DND-41 (cell line): ENCODE measurements around the gene SLC26A11.

Experiments
- ATAC-seq: fragments of 200-7000 bp; cut with Tn5 transposase; 3 replicates; pipeline ENCODE4 v1.9.1; 2021; ENCODE audit warnings: low read depth; ENCODE audit not compliant: insufficient read depth
- DNase-seq: peaks from one replicate; pipeline ENCODE4 v3.0.0-alpha.2; 2020
- H2AFZ ChIP-seq: 2 replicates; pipeline ENCODE4 v1.6.0; 2012; ENCODE audit warnings: low read depth, low read length
- H3K27ac ChIP-seq: 2 replicates; pipeline ENCODE4 v1.5.1; 2012; ENCODE audit warnings: low read length, inconsistent platforms
- H3K27me3 ChIP-seq: fragments of 200-600 bp; sonication (generic); 2 replicates; pipeline ENCODE4 v1.6.0; 2012; ENCODE audit warnings: low read length, mild to moderate bottlenecking, inconsistent platforms; ENCODE audit not compliant: insufficient read depth, poor library complexity
- H3K36me3 ChIP-seq: 2 replicates; pipeline ENCODE4 v1.5.1; 2012; ENCODE audit warnings: low read length, inconsistent platforms; ENCODE audit not compliant: insufficient read depth
- H3K4me1 ChIP-seq: 2 replicates; pipeline ENCODE4 v1.5.1; 2012; ENCODE audit warnings: mild to moderate bottlenecking, low read length; ENCODE audit not compliant: insufficient read depth
- H3K4me2 ChIP-seq: 2 replicates; pipeline ENCODE4 v1.6.0; 2012; ENCODE audit warnings: mild to moderate bottlenecking, moderate library complexity, low read length, inconsistent platforms; ENCODE audit not compliant: insufficient read depth
- H3K4me3 ChIP-seq, 2 experiments: fragments of 200-600 bp in 1 of 2; shearing (Covaris generic) in 1 of 2; 2 replicates each; pipeline ENCODE4 v1.5.1; 2012 to 2016; ENCODE audit warnings: inconsistent platforms in 2 of 2, low read length in 2 of 2, mild to moderate bottlenecking in 2 of 2, low read depth in 1 of 2, moderate library complexity in 1 of 2
- H3K79me2 ChIP-seq: 2 replicates; pipeline ENCODE4 v1.6.0; 2012; ENCODE audit warnings: low read length, inconsistent platforms; ENCODE audit not compliant: insufficient read depth
- H3K9ac ChIP-seq: 2 replicates; pipeline ENCODE4 v1.6.0; 2012; ENCODE audit warnings: low read depth, mild to moderate bottlenecking, inconsistent platforms, low read length, moderate library complexity
- H3K9me3 ChIP-seq: 2 replicates; pipeline ENCODE4 v1.5.1; 2012; ENCODE audit warnings: low read length, moderate library complexity, mild to moderate bottlenecking, inconsistent platforms; ENCODE audit not compliant: insufficient read depth, severe bottlenecking
- H4K20me1 ChIP-seq: 2 replicates; pipeline ENCODE4 v1.6.0; 2012; ENCODE audit warnings: low read length; ENCODE audit not compliant: insufficient read depth
- EZH2 ChIP-seq: IDR thresholded peaks from 3 replicates; pipeline ENCODE4 v1.6.1; 2012; ENCODE audit warnings: borderline replicate concordance, low read depth, mild to moderate bottlenecking, moderate library complexity, low read length, inconsistent platforms; ENCODE audit not compliant: severe bottlenecking
- TF ChIP-seq, protein P1 (sequence below): IDR thresholded peaks from 2 replicates; pipeline ENCODE4 v1.5.1; 2012; ENCODE audit warnings: borderline replicate concordance, low read length, moderate library complexity, mild to moderate bottlenecking; ENCODE audit not compliant: poor library complexity, severe bottlenecking; ENCODE audit errors: extremely low read depth

Gene SLC26A11

GRCh38 chr17:80214878-80215210, 5.4 kb upstream of the SLC26A11 start:
- Histone ChIP-seq H3K27ac (no peak overlapping the region), H3K9me3 (no peaks in the 10 kb centered on the region), H3K4me2 (no peak overlapping the region), H4K20me1 (peaks cover 26% of the 10 kb centered on the region), H3K27me3 (no peaks in the 10 kb centered on the region), H3K36me3 (no peaks in the 10 kb centered on the region), H3K4me1 (peaks cover 17% of the 10 kb centered on the region), H2AFZ (no peak overlapping the region), H3K4me3 (no peak overlapping the region), H3K79me2 (no peaks in the 10 kb centered on the region), H3K9ac (no peak overlapping the region)
- no peak for ATAC-seq
- no peak for TF ChIP-seq EZH2
- TF ChIP-seq, protein P1, sequence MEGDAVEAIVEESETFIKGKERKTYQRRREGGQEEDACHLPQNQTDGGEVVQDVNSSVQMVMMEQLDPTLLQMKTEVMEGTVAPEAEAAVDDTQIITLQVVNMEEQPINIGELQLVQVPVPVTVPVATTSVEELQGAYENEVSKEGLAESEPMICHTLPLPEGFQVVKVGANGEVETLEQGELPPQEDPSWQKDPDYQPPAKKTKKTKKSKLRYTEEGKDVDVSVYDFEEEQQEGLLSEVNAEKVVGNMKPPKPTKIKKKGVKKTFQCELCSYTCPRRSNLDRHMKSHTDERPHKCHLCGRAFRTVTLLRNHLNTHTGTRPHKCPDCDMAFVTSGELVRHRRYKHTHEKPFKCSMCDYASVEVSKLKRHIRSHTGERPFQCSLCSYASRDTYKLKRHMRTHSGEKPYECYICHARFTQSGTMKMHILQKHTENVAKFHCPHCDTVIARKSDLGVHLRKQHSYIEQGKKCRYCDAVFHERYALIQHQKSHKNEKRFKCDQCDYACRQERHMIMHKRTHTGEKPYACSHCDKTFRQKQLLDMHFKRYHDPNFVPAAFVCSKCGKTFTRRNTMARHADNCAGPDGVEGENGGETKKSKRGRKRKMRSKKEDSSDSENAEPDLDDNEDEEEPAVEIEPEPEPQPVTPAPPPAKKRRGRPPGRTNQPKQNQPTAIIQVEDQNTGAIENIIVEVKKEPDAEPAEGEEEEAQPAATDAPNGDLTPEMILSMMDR, result no peak
- no peak for DNase-seq

DNA sequence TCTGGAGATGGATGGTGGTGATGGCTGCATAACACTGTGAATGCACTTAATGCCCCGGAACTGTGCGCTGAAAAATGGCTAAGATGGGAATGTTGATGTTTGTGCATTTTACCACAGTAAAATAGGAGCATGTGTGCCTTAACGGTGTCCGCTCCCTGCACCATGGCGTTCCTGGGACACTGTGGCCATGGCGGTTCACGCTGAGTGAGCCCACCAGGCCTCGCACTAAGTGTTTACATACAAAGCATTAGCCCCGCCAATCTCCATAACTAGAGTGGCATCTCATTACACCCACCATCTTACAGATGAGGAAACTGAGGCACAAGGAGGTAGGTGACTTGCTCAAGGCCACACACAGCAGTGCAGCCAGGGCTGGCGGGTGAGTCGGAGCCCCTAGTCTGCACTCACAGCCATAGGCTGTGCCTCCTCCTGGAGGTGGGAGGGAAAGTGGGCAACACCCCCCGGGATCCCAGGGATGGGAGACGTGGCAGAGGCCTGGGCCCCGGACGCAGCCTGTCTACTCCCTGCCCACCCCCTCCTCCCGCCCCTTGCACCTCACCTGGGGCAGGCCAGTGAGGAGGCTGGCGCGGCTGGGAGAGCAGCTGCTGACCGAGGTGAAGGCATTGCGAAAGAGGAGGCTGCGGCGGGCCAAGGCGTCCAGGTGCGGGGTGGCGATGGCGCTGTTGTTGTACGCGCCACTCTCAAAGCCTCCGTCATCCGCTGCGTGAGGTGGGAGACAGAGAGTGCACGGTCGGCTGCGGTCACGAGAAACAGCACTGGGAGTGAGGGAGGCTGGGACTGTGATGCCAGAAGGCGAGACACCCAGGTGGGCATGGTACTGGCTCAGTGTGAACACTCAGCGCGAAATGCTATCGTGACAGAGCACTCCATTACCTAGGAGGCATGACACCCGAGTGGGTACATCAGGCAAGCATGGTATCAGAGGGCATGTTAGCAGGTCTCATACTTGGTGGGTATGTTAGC, 3.5 kb upstream of the SLC26A11 start:
- Histone ChIP-seq H3K27ac (no peak overlapping the region), H3K9ac (no peak overlapping the region), H3K9me3 (no peaks in the 10 kb centered on the region), H2AFZ (no peak overlapping the region), H3K4me1 (peaks cover 19% of the 10 kb centered on the region), H3K27me3 (no peaks in the 10 kb centered on the region), H4K20me1 (peaks cover 28% of the 10 kb centered on the region), H3K36me3 (no peaks in the 10 kb centered on the region), H3K4me2 (no peak overlapping the region), H3K79me2 (no peaks in the 10 kb centered on the region), H3K4me3 (no peak overlapping the region)
- DNase-seq (no peak), ATAC-seq (no peak)
- TF ChIP-seq, protein P1, result no peak
- no peak for TF ChIP-seq EZH2

- TF ChIP-seq, protein P1, result no peak
- TF ChIP-seq EZH2, result no peak
- Histone ChIP-seq H2AFZ (no peak overlapping the region), H3K79me2 (no peaks in the 10 kb centered on the region), H3K4me2 (no peak overlapping the region), H3K4me1 (peaks cover 19% of the 10 kb centered on the region), H3K4me3 (no peak overlapping the region), H3K36me3 (no peaks in the 10 kb centered on the region), H3K9ac (no peak overlapping the region), H3K27me3 (no peaks in the 10 kb centered on the region), H3K27ac (no peak overlapping the region), H4K20me1 (peaks cover 32% of the 10 kb centered on the region), H3K9me3 (no peaks in the 10 kb centered on the region)
- no peak for DNase-seq
- no peak for ATAC-seq
These were observed 2.4 kb upstream of the SLC26A11 start for GRCh38 chr17:80217703-80218362.
